Hepatocyte (in vitro differentiated cells): Measurements from ENCODE around the gene PDXDC1.
"Not testable (repeated sequence)": the region's sequence is repeated elsewhere in the genome, so short reads cannot be mapped to it uniquely, and the experiment has no call there.

Experiments
- EZH2 ChIP-seq: fragments of 200-600 bp; sonication (generic); IDR thresholded peaks from 2 replicates; pipeline ENCODE4 v1.6.1; 2016; ENCODE audit warnings: antibody characterized with exemption, mild to moderate bottlenecking, borderline replicate concordance
- TF ChIP-seq, protein P1 (sequence below): fragments of 200-600 bp; sonication (generic); IDR thresholded peaks from 2 replicates; pipeline ENCODE4 v1.5.1; 2016; ENCODE audit warnings: antibody characterized with exemption, mild to moderate bottlenecking; ENCODE audit not compliant: poor library complexity

DNA sequence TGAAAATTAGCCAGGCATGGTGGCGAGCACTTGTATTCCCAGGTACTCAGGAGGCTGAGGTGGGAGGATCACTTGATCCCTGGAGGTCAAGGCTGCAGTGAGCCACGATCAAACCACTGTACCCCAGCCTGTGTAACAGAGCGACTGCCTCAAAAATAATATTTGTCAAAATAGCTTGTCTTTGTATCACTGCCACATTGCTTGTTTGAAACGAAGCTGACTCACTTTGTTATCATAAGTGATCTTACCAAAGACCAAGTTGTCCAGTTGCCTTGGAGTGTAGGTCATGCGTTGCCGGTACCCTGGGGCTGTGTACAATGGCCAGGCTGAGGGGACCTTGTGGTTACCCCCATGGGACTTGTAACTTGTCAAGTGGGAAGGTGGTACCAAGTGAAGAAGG is 21.9 kb downstream of the PDXDC1 start:
- TF ChIP-seq, protein P1, sequence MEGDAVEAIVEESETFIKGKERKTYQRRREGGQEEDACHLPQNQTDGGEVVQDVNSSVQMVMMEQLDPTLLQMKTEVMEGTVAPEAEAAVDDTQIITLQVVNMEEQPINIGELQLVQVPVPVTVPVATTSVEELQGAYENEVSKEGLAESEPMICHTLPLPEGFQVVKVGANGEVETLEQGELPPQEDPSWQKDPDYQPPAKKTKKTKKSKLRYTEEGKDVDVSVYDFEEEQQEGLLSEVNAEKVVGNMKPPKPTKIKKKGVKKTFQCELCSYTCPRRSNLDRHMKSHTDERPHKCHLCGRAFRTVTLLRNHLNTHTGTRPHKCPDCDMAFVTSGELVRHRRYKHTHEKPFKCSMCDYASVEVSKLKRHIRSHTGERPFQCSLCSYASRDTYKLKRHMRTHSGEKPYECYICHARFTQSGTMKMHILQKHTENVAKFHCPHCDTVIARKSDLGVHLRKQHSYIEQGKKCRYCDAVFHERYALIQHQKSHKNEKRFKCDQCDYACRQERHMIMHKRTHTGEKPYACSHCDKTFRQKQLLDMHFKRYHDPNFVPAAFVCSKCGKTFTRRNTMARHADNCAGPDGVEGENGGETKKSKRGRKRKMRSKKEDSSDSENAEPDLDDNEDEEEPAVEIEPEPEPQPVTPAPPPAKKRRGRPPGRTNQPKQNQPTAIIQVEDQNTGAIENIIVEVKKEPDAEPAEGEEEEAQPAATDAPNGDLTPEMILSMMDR: not testable (repeated sequence)
- not testable (repeated sequence) for TF ChIP-seq EZH2
